Esophagus muscularis mucosa (tissue), 3 donors: Measurements from ENCODE around the gene SNRPB2.

ENCODE experiments used
- CTCF ChIP-seq, 3 experiments: fragments of 200-600 bp in 2 of 3; fragments of 450-650 bp in 1 of 3; sonication (generic) in 2 of 3; IDR thresholded peaks; one replicate each; pipeline ENCODE4 v1.5.1; 2017 to 2019; ENCODE audit warnings: antibody characterized with exemption in 3 of 3, mild to moderate bottlenecking in 2 of 3, moderate library complexity in 1 of 3
- POLR2A ChIP-seq: fragments of 450-650 bp; IDR thresholded peaks from one replicate; pipeline ENCODE4 v1.6.1; 2017; ENCODE audit warnings: antibody characterized with exemption, moderate library complexity, mild to moderate bottlenecking, low read depth

GRCh38 chr20:16732506-16733152, 2.8 kb downstream of the SNRPB2 start:
- TF ChIP-seq CTCF (IDR thresholded peaks at IDR 0.05) (no peak), POLR2A (no peak)
